H1 (cell line): Measurements from ENCODE around the gene TNF. TPM values are rescaled to one million over a fixed set of nuclear protein-coding genes. Genes with fewer than 3 reads are reported as not detected.
A peak's percentile ranks its signal among the peaks of the same experiment; 100 is the strongest.

Experiments
- CTCF ChIA-PET: fragments of 300-600 bp; sonication (Branson Sonifier 250); formaldehyde crosslinking; loops from one replicate; lab custom pipeline; 2021; ENCODE audit not compliant: partially characterized antibody; lab: Charles Lee
- POLR2A ChIA-PET: fragments of 300-600 bp; sonication (Branson Sonifier 250); formaldehyde crosslinking; loops from one replicate; lab custom pipeline; 2021; ENCODE audit warnings: inconsistent platforms; ENCODE audit not compliant: partially characterized antibody; lab: Charles Lee
- DNase-seq, 2 experiments: peaks; one replicate each; pipeline versions ENCODE4 v3.0.0 to v3.0.0-alpha.2; 2010 to 2022; ENCODE audit warnings: low spot score in 2 of 2, low read depth in 1 of 2, mixed read lengths in 1 of 2
- FAIRE-seq: peaks from 2 replicates; lab custom pipeline; 2011; peaks lifted over from hg19 to GRCh38; lab: Jason Lieb, UNC
- H2AFZ ChIP-seq: 2 replicates; pipeline ENCODE4 v1.8.1; 2012; ENCODE audit warnings: low read length, inconsistent platforms
- H2AK5ac ChIP-seq: 2 replicates; pipeline ENCODE4 v1.6.1; 2013; ENCODE audit warnings: low read depth, low read length
- H2BK120ac ChIP-seq: replicated peaks from 2 replicates; pipeline ENCODE3; 2013; ENCODE audit warnings: low read depth, low read length, inconsistent platforms
- H2BK12ac ChIP-seq: 2 replicates; pipeline ENCODE4 v1.6.1; 2013; ENCODE audit warnings: low read depth, low read length
- H2BK15ac ChIP-seq: 2 replicates; pipeline ENCODE4 v1.6.1; 2013; ENCODE audit warnings: low read length
- H2BK20ac ChIP-seq: 2 replicates; pipeline ENCODE4 v1.6.1; 2013; ENCODE audit warnings: low read length
- H2BK5ac ChIP-seq: 2 replicates; pipeline ENCODE4 v1.6.1; 2013; ENCODE audit warnings: low read depth, low read length
- H3K14ac ChIP-seq: 2 replicates; pipeline ENCODE4 v1.6.1; 2013; ENCODE audit warnings: inconsistent platforms; ENCODE audit not compliant: insufficient read length
- H3K18ac ChIP-seq: 2 replicates; pipeline ENCODE4 v1.6.1; 2013; ENCODE audit warnings: low read length; ENCODE audit errors: extremely low read depth
- H3K23ac ChIP-seq: 2 replicates; pipeline ENCODE4 v1.6.1; 2013; ENCODE audit warnings: inconsistent platforms; ENCODE audit not compliant: insufficient read length
- H3K23me2 ChIP-seq: 2 replicates; pipeline ENCODE4 v1.6.1; 2013; ENCODE audit warnings: low read depth, low read length
- H3K27ac ChIP-seq: 2 replicates; pipeline ENCODE4 v1.6.1; 2011; ENCODE audit warnings: low read depth, low read length, inconsistent platforms
- H3K27me3 ChIP-seq, 4 experiments: replicated peaks in 1 of 4; 1 replicate in 1 of 4; 2 replicates in 3 of 4; pipeline versions ENCODE4 v1.6.1 to v1.8.1; 2011 to 2013; ENCODE audit warnings: low read length in 3 of 4, mild to moderate bottlenecking in 3 of 4, inconsistent platforms in 2 of 4, mixed read lengths in 2 of 4, moderate library complexity in 1 of 4; ENCODE audit not compliant: control insufficient read depth in 3 of 4, insufficient read depth in 3 of 4; ENCODE audit errors: extremely low read depth in 1 of 4
- H3K36me3 ChIP-seq, 4 experiments: 2 replicates each; pipeline versions ENCODE4 v1.6.1 to v1.8.1; 2011 to 2013; ENCODE audit warnings: mild to moderate bottlenecking in 4 of 4, low read length in 3 of 4, moderate library complexity in 2 of 4, control low read depth in 1 of 4, inconsistent platforms in 1 of 4; ENCODE audit not compliant: insufficient read depth in 4 of 4, control insufficient read depth in 2 of 4
- H3K4ac ChIP-seq: replicated peaks from 2 replicates; pipeline ENCODE3; 2013; ENCODE audit warnings: low read length, low read depth, mixed read lengths, inconsistent platforms; ENCODE audit not compliant: insufficient read length
- H3K4me1 ChIP-seq, 4 experiments: replicated peaks in 1 of 4; 1 replicate in 1 of 4; 2 replicates in 3 of 4; pipeline versions ENCODE4 v1.6.1 to v1.8.1; 2011 to 2013; ENCODE audit warnings: low read length in 3 of 4, inconsistent platforms in 2 of 4, mixed read lengths in 1 of 4; ENCODE audit not compliant: insufficient read depth in 4 of 4, control insufficient read depth in 3 of 4
- H3K4me2 ChIP-seq, 2 experiments: 2 replicates each; pipeline versions ENCODE4 v1.6.1 to v1.8.1; 2011 to 2013; ENCODE audit warnings: low read depth in 2 of 2, low read length in 2 of 2, control low read depth in 1 of 2, inconsistent platforms in 1 of 2, mild to moderate bottlenecking in 1 of 2; ENCODE audit not compliant: insufficient read depth in 1 of 2
- H3K4me3 ChIP-seq, 4 experiments: fragments of 200-600, 300-600 bp in 1 of 4; sonication (generic), shearing (Covaris generic), sonication (Bioruptor Twin) in 1 of 4; 2 replicates each; pipeline versions ENCODE4 v1.5.1 to v1.8.1; 2011 to 2016; ENCODE audit warnings: low read length in 4 of 4, low read depth in 3 of 4, control low read depth in 2 of 4, inconsistent platforms in 2 of 4, mild to moderate bottlenecking in 2 of 4, mixed read lengths in 1 of 4, moderate library complexity in 1 of 4; ENCODE audit not compliant: insufficient read depth in 2 of 4; ENCODE audit errors: extremely low read depth in 1 of 4
- H3K56ac ChIP-seq: replicated peaks from 2 replicates; pipeline ENCODE3; 2013; ENCODE audit warnings: low read depth, mild to moderate bottlenecking, mixed read lengths, low read length, inconsistent platforms; ENCODE audit not compliant: insufficient read length
- H3K79me1 ChIP-seq: 2 replicates; pipeline ENCODE4 v1.6.1; 2013; ENCODE audit warnings: low read depth, low read length, control low read depth
- H3K79me2 ChIP-seq, 2 experiments: 2 replicates each; pipeline versions ENCODE4 v1.6.1 to v1.8.1; 2012 to 2013; ENCODE audit warnings: low read length in 2 of 2, mild to moderate bottlenecking in 2 of 2, inconsistent platforms in 1 of 2; ENCODE audit not compliant: insufficient read depth in 2 of 2, control insufficient read depth in 1 of 2
- H3K9ac ChIP-seq, 4 experiments: replicated peaks in 1 of 4; 1 replicate in 1 of 4; 2 replicates in 3 of 4; pipeline versions ENCODE4 v1.6.1 to v1.8.1; 2011 to 2013; ENCODE audit warnings: low read depth in 3 of 4, low read length in 3 of 4, control low read depth in 2 of 4, mild to moderate bottlenecking in 2 of 4, moderate library complexity in 2 of 4, inconsistent platforms in 1 of 4; ENCODE audit errors: extremely low read depth in 1 of 4
- H3K9me3 ChIP-seq, 2 experiments: 2 replicates each; pipeline versions ENCODE4 v1.6.1 to v1.8.1; 2012 to 2013; ENCODE audit warnings: mild to moderate bottlenecking in 2 of 2, moderate library complexity in 2 of 2, control low read depth in 1 of 2, inconsistent platforms in 1 of 2, low read depth in 1 of 2, low read length in 1 of 2, mixed read lengths in 1 of 2; ENCODE audit not compliant: insufficient read depth in 2 of 2
- H4K20me1 ChIP-seq, 2 experiments: replicated peaks in 1 of 2; 2 replicates each; pipeline versions ENCODE3 to v1.8.1; 2011 to 2013; ENCODE audit warnings: inconsistent platforms in 2 of 2, low read length in 2 of 2, mild to moderate bottlenecking in 1 of 2; ENCODE audit not compliant: insufficient read depth in 2 of 2, control insufficient read depth in 1 of 2
- H4K5ac ChIP-seq: 2 replicates; pipeline ENCODE4 v1.6.1; 2013; ENCODE audit warnings: low read length, low read depth, mixed read lengths, inconsistent platforms; ENCODE audit not compliant: insufficient read length
- H4K8ac ChIP-seq: 2 replicates; pipeline ENCODE4 v1.8.0; 2013; ENCODE audit warnings: mild to moderate bottlenecking, moderate library complexity, low read length, inconsistent platforms; ENCODE audit not compliant: insufficient read depth; ENCODE audit errors: extremely low read depth
- H4K91ac ChIP-seq: replicated peaks from 2 replicates; pipeline ENCODE3; 2013; ENCODE audit warnings: low read length, mixed read lengths, inconsistent platforms; ENCODE audit not compliant: insufficient read length
- CTCF ChIP-seq, 3 experiments: IDR thresholded peaks; 1 replicate in 2 of 3; 2 replicates in 1 of 3; pipeline versions ENCODE4 v1.5.1 to v1.6.1; 2011; ENCODE audit warnings: low read length in 3 of 3, mild to moderate bottlenecking in 3 of 3, inconsistent platforms in 2 of 3, low read depth in 1 of 3, moderate library complexity in 1 of 3; ENCODE audit not compliant: insufficient read depth in 1 of 3; ENCODE audit errors: control extremely low read depth in 1 of 3
- MAFK ChIP-seq: IDR thresholded peaks from 2 replicates; pipeline ENCODE4 v1.6.1; 2012; ENCODE audit warnings: low read depth, mild to moderate bottlenecking, improper control_type of control experiment, low read length
- RAD21 ChIP-seq, 2 experiments: IDR thresholded peaks in 1 of 2; conservative IDR thresholded peaks in 1 of 2; 2 replicates each; pipeline ENCODE4 v1.6.1; 2011; ENCODE audit warnings: low read depth in 2 of 2, low read length in 2 of 2, improper control_type of control experiment in 1 of 2, inconsistent platforms in 1 of 2, mild to moderate bottlenecking in 1 of 2, moderate library complexity in 1 of 2
- YY1 ChIP-seq: IDR thresholded peaks from 2 replicates; pipeline ENCODE4 v1.6.1; 2011; ENCODE audit warnings: low read depth, mild to moderate bottlenecking, low read length
- ZNF274 ChIP-seq: IDR thresholded peaks from 2 replicates; pipeline ENCODE4 v1.7.0; 2012; ENCODE audit warnings: low read length, borderline replicate concordance; ENCODE audit errors: extremely low read depth
- WGBS, 2 experiments: shearing (Covaris generic) in 1 of 2; methylation state at CpG; one replicate each; pipeline versions ENCODE4 v1.1.6 to v1.1.7; 2013 to 2015; ENCODE audit warnings: low lambda C conversion rate in 2 of 2, mixed read lengths in 2 of 2, inconsistent platforms in 1 of 2, low coverage in 1 of 2, missing lambda C conversion rate in 1 of 2; ENCODE audit not compliant: insufficient replicate concordance in 2 of 2, insufficient coverage in 1 of 2, insufficient read length in 1 of 2; ENCODE audit errors: extremely low coverage in 1 of 2, missing lambda C conversion rate in 1 of 2; 5-methylcytosine and 5-hydroxymethylcytosine counted together
- polyA plus RNA-seq, 7 experiments: library from polyadenylated mRNA; depleted of rRNA in 3 of 7; stranded (reverse) in 5 of 7; unstranded in 2 of 7; fragments of >200 nt in 5 of 7; fragments of 200-250 nt in 2 of 7; gene quantifications; 1 replicate in 5 of 7; 2 replicates in 1 of 7; 4 replicates in 1 of 7; pipeline versions ENCODE4 v1.2.1 to v1.2.3, GENCODE V29; 2011 to 2013; ENCODE audit warnings: missing spikeins in 2 of 7, mixed read lengths in 2 of 7
- total RNA-seq: library from RNA; stranded (reverse); fragmentation: NEBNext Ultra II Directional; extraction: Animal tissue kit (Norgen Biotek cat#: 25700); gene quantifications from 2 replicates; pipeline ENCODE4 v1.2.1, GENCODE V29; 2021

TNF gene
- total and polyA plus RNA-seq, 2 of the 8 experiments (the other 6 are each of a cell fraction or from before 2014, with no cell fraction given), result not detected

- H3K79me1 ChIP-seq, result no peaks in the 10 kb centered on the region
- no peaks in the 10 kb centered on the region; a peak in 1 of 7 replicates for H3K4me1 ChIP-seq
- ChIA-PET POLR2A (interaction anchor here (0.8 to 12.2 kb wide), 14 partner anchors 9 to 285 kb away, joined by 3 to 110 read pairs (median 4); partner anchors contain the start of genes ATP6V1G2, DDX39B, GPANK1 and PRRC2A), CTCF (interaction anchor here (0.6 to 19.2 kb wide), 10 partner anchors 10 to 155 kb away, joined by 3 to 640 read pairs (median 4); partner anchors contain the start of genes ATP6V1G2, GPANK1, LST1 and LTB)
- H2BK15ac ChIP-seq, result no peak overlapping the region
- no peak overlapping the region for H3K9ac ChIP-seq
- H4K8ac ChIP-seq, result 0 out of 2 replicates have a peak overlapping the region, but pooled peaks have one; percentile 7
- 80% methylated on average over 14 of the region's 14 CpGs; no CpG with 5 or more reads in 1 of the 2 experiments for whole genome bisulfite sequencing, 2 experiments
- no peaks in the 10 kb centered on the region for H3K79me2 ChIP-seq
- no peak overlapping the region for H2BK5ac ChIP-seq
- no peaks in the 10 kb centered on the region for H3K27me3 ChIP-seq
- no peak overlapping the region for H3K23ac ChIP-seq
- H2BK120ac ChIP-seq, result no peak overlapping the region
- no peak overlapping the region for H3K4me2 ChIP-seq
- TF ChIP-seq ZNF274 (no peak), MAFK (no peak), CTCF (IDR thresholded peaks at IDR 0.05; ENCODE audit: control extremely low read depth in 1 of 3, insufficient read depth in 1 of 3, low read depth in 1 of 3, low read length in 3 of 3) (peak in 2 of 3 experiments; percentile 25 to 34; a peak in 2 of 4 replicates), YY1 (no peak), RAD21 (IDR thresholded peaks at IDR 0.05 in 1 of 2, conservative IDR thresholded peaks at IDR 0.05 in 1 of 2; ENCODE audit: low read depth in 2 of 2, low read length in 2 of 2) (peak; percentile 17 to 40; a peak in 2 of 4 replicates)
- no peaks in the 10 kb centered on the region; the same call in 1 of the 2 replicates for H3K23me2 ChIP-seq
- H3K14ac ChIP-seq, result no peak overlapping the region
- no peak for FAIRE-seq
- no peaks in the 10 kb centered on the region for H4K20me1 ChIP-seq
- no peak overlapping the region for H3K56ac ChIP-seq
- H3K27ac ChIP-seq, result no peak overlapping the region
- H2AK5ac ChIP-seq, result no peak overlapping the region
- no peak overlapping the region for H3K4ac ChIP-seq
- no peaks in the 10 kb centered on the region for H3K36me3 ChIP-seq
- no peak overlapping the region for H4K91ac ChIP-seq
- no peak overlapping the region for H2AFZ ChIP-seq
- DNase-seq, result no peak
- no peak overlapping the region for H3K4me3 ChIP-seq
- no peak overlapping the region for H4K5ac ChIP-seq
- no peaks in the 10 kb centered on the region for H3K9me3 ChIP-seq
- no peak overlapping the region for H3K18ac ChIP-seq
- 0 out of 2 replicates have a peak overlapping the region, but pooled peaks have one; percentile 27 for H2BK12ac ChIP-seq
- H2BK20ac ChIP-seq, result peak overlapping the region; percentile 86; the same call in 1 of the 2 replicates
These were observed 981 bp upstream of the TNF start for GRCh38 chr6:31574106-31575061.
